ENCODE results near the gene IL22RA2.

The IL22RA2 gene

DNA sequence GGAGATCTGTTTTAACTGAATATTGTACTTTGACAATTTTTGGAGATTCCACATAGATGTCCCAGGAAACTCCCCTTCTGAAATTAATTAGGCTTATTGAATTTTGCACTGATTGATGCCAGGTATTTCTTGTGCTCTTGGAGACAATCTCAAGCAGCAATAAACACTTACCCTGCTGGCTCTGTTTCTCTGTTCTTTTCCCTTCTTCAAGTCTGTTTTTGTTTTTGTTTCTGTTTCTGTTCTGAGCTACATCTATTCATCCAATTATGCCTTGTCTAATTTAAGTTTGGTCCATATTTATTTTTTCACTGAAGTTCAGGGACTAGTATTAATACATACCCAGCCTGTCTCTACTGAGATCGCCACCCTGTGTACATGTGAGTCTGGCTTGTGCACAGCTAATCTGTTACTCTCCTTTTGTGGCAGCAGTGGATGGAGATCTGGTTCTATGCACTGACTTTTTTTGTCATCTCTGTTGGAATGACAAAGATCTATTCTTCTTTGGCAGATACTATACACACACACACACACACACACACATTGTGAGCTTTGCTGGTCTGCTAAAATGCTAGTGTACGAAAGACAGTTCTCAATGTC, 51.9 kb downstream of the IL22RA2 start:
- no peak for DNase-seq
- H3K27me3 Mint-ChIP-seq (ENCODE audit: low read depth, poor library complexity) = no peaks in the 10 kb centered on the region
- H3K27ac Mint-ChIP-seq = no peak overlapping the region
- TF ChIP-seq, protein P1, sequence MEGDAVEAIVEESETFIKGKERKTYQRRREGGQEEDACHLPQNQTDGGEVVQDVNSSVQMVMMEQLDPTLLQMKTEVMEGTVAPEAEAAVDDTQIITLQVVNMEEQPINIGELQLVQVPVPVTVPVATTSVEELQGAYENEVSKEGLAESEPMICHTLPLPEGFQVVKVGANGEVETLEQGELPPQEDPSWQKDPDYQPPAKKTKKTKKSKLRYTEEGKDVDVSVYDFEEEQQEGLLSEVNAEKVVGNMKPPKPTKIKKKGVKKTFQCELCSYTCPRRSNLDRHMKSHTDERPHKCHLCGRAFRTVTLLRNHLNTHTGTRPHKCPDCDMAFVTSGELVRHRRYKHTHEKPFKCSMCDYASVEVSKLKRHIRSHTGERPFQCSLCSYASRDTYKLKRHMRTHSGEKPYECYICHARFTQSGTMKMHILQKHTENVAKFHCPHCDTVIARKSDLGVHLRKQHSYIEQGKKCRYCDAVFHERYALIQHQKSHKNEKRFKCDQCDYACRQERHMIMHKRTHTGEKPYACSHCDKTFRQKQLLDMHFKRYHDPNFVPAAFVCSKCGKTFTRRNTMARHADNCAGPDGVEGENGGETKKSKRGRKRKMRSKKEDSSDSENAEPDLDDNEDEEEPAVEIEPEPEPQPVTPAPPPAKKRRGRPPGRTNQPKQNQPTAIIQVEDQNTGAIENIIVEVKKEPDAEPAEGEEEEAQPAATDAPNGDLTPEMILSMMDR (IDR thresholded peaks at IDR 0.05) = no peak
- peaks cover 43% of the 10 kb centered on the region for H3K9me3 Mint-ChIP-seq
- no peaks in the 10 kb centered on the region for H3K36me3 Mint-ChIP-seq (ENCODE audit: low read depth)
- H3K4me3 Mint-ChIP-seq = no peak overlapping the region
- no peaks in the 10 kb centered on the region for H3K4me1 Mint-ChIP-seq

DNA sequence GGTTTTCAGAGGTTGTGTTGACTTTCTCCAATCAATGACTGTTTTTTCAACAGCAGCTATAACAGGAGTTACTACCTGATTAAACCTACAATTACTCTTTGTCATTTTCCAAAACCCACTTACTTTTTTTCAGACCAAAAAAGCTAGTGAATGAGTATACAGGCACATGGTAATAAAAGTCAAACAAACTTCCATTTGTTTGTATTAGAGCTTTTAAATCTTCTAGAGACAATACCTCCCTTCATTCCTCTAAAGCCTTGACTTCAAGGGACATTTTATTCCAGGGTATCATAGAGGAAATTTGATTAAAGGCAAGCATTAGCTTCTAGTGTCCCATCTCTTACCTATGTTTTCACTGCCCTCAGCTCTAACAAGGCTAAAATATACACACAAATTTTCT, 52.7 kb downstream of the IL22RA2 start:
- Mint-ChIP-seq H3K27me3 (ENCODE audit: low read depth, poor library complexity) (no peaks in the 10 kb centered on the region), H3K27ac (no peak overlapping the region)

DNA sequence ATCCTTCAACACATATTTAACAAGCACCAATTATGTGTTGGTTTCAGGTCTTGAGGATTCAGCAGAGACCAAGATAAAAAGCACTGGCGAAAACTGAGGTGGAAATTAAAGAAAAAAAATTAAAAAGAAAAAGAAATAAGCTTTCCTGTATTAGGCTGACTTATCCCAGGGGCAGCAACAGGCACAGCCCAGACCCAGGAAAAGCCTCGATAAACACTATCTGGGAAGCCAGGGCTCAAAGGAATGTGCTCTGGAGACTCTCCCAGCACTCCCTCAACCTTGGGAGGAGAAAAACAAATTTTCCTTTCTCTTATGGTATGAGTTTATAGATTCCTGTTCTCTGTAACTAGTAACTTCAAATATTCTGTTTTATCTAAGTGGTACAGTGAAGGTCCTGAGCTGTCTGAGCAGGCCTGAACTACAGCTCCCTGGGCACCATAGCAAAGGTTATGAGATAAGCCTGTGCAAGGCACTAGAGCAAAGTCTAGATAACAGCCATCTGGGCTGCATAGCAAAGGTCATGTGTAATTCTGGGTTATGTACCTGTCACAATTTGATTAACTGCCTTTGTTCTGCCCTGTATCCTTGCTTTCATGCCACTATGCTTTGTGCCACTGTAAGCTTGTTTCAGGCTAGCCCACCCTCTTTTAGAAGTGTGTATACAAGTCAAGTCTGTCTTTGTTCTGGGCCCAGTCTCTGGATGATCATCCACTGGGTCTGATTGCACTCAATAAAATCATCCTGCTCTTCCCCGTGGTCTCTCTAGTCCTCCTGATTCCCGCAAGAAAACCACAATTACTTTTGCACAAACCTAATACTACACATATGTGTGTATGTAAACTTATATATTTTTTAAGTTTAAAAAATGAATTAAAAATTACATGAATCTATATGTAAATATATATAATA, 54.0 kb downstream of the IL22RA2 start:
- H3K4me3 Mint-ChIP-seq = no peak overlapping the region
- no peak overlapping the region for H3K27ac Mint-ChIP-seq
- no peak for DNase-seq
- no peaks in the 10 kb centered on the region for H3K36me3 Mint-ChIP-seq (ENCODE audit: low read depth)
- no peaks in the 10 kb centered on the region for H3K4me1 Mint-ChIP-seq
- TF ChIP-seq, protein P1 (IDR thresholded peaks at IDR 0.05) = no peak
- peaks cover 47% of the 10 kb centered on the region for H3K9me3 Mint-ChIP-seq
- no peaks in the 10 kb centered on the region for H3K27me3 Mint-ChIP-seq (ENCODE audit: low read depth, poor library complexity)

More for the DNA sequence above, 52.7 kb downstream of the IL22RA2 start:
- no peak for DNase-seq
- no peaks in the 10 kb centered on the region for H3K4me1 Mint-ChIP-seq
- H3K36me3 Mint-ChIP-seq (ENCODE audit: low read depth) = no peaks in the 10 kb centered on the region
- TF ChIP-seq, protein P1 (IDR thresholded peaks at IDR 0.05) = no peak
- H3K9me3 Mint-ChIP-seq = peaks cover 47% of the 10 kb centered on the region
- H3K4me3 Mint-ChIP-seq = no peak overlapping the region

DNA sequence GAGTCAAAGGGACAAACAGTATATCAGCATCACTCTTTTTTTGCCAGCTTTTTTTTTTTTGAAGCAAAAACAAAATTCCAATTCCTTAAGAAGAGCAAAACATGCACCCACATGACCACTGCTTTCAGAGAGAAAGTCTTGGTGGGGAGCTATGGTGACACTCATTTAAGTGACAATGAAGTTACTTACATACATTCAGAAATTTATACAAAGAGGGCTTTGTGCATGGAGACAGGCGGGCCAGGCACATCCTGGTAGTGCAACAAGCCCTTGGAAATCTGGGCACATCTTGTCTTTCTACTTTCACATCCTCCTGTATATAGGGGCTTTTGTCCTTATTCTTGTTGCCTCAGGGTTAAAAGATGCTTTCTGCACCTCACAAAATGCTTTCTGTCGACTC, 55.9 kb downstream of the IL22RA2 start:
- no peaks in the 10 kb centered on the region for H3K27me3 Mint-ChIP-seq (ENCODE audit: low read depth, poor library complexity)
- H3K4me3 Mint-ChIP-seq = no peak overlapping the region
- H3K36me3 Mint-ChIP-seq (ENCODE audit: low read depth) = no peaks in the 10 kb centered on the region
- H3K4me1 Mint-ChIP-seq = no peaks in the 10 kb centered on the region
- DNase-seq = no peak
- TF ChIP-seq, protein P1 (IDR thresholded peaks at IDR 0.05) = no peak
- no peak overlapping the region for H3K27ac Mint-ChIP-seq
- H3K9me3 Mint-ChIP-seq = peaks cover 47% of the 10 kb centered on the region

GRCh38 chr6:137116807-137117206, 56.6 kb downstream of the IL22RA2 start:
- H3K4me1 Mint-ChIP-seq = no peaks in the 10 kb centered on the region

More at GRCh38 chr6:137116807-137117206, 56.6 kb downstream of the IL22RA2 start:
- no peaks in the 10 kb centered on the region for H3K27me3 Mint-ChIP-seq (ENCODE audit: low read depth, poor library complexity)
- DNase-seq = no peak
- TF ChIP-seq, protein P1 (IDR thresholded peaks at IDR 0.05) = no peak
- peaks cover 46% of the 10 kb centered on the region for H3K9me3 Mint-ChIP-seq
- no peak overlapping the region for H3K27ac Mint-ChIP-seq
- no peak overlapping the region for H3K4me3 Mint-ChIP-seq
- H3K36me3 Mint-ChIP-seq (ENCODE audit: low read depth) = no peaks in the 10 kb centered on the region

Measured in nephron progenitor cell (in vitro differentiated cells).